Panc1 (cell line): ENCODE data around the gene REV3L. TPM values are rescaled to one million over a fixed set of nuclear protein-coding genes. Genes with fewer than 3 reads are reported as not detected.

Experiments used
- ATAC-seq: fragments of 200-7000 bp; cut with Tn5 transposase; 2 replicates; pipeline ENCODE4 v1.9.1; 2020; ENCODE audit warnings: mild to moderate bottlenecking, moderate library complexity
- BruUV-seq: library from RNA; stranded (reverse); fragments of 400-500 nt; replicated peaks from 2 replicates; lab custom pipeline; 2021; lab: Mats Ljungman, UMichigan
- CTCF ChIA-PET: fragments of 300-600 bp; sonication (Branson Sonifier 250); formaldehyde crosslinking; loops from one replicate; lab custom pipeline; 2022; ENCODE audit warnings: antibody characterized with exemption; lab: Charles Lee
- POLR2A ChIA-PET: fragments of 300-600 bp; sonication (Branson Sonifier 250); formaldehyde crosslinking; loops from one replicate; lab custom pipeline; 2022; ENCODE audit warnings: antibody characterized with exemption; lab: Charles Lee
- DNase-seq: peaks from one replicate; pipeline ENCODE4 v3.0.0-alpha.2; 2010; ENCODE audit warnings: low read depth, low spot score
- H3K27ac ChIP-seq: 2 replicates; pipeline ENCODE4 v1.5.1; 2011; ENCODE audit warnings: mild to moderate bottlenecking, low read length, inconsistent platforms
- H3K27me3 ChIP-seq: fragments of 200-500 bp; sonication (Bioruptor generic); 2 replicates; pipeline ENCODE4 v1.6.0; 2014; ENCODE audit warnings: low read length, inconsistent platforms; ENCODE audit not compliant: control insufficient read depth, insufficient read depth
- H3K36me3 ChIP-seq: fragments of 200-500 bp; sonication (Bioruptor generic); 2 replicates; pipeline ENCODE4 v1.5.1; 2014; ENCODE audit warnings: inconsistent platforms, mild to moderate bottlenecking, low read length, moderate library complexity; ENCODE audit not compliant: control insufficient read depth, insufficient read depth
- H3K4me1 ChIP-seq: 2 replicates; pipeline ENCODE4 v1.5.1; 2011; ENCODE audit warnings: inconsistent platforms, mild to moderate bottlenecking, low read length, moderate library complexity; ENCODE audit not compliant: control insufficient read depth, insufficient read depth
- H3K4me3 ChIP-seq, 2 experiments: 2 replicates each; pipeline ENCODE4 v1.5.1; 2011 to 2012; ENCODE audit warnings: low read depth in 2 of 2, low read length in 2 of 2, mild to moderate bottlenecking in 2 of 2, inconsistent platforms in 1 of 2, moderate library complexity in 1 of 2
- H3K9me3 ChIP-seq: fragments of 200-500 bp; sonication (Bioruptor generic); 2 replicates; pipeline ENCODE4 v1.5.1; 2014; ENCODE audit warnings: low read depth, mild to moderate bottlenecking, inconsistent platforms, low read length, moderate library complexity; ENCODE audit not compliant: control insufficient read depth, insufficient read depth
- CTCF ChIP-seq: fragments of 450-650 bp; IDR thresholded peaks from 2 replicates; pipeline ENCODE4 v1.5.1; 2017; ENCODE audit warnings: mild to moderate bottlenecking
- POLR2AphosphoS5 ChIP-seq: IDR thresholded peaks from 2 replicates; pipeline ENCODE4 v1.6.1; 2012; ENCODE audit warnings: mild to moderate bottlenecking, low read depth, low read length, moderate library complexity
- REST ChIP-seq, 2 experiments: IDR thresholded peaks; 2 replicates each; pipeline ENCODE4 v1.6.1; 2011 to 2012; ENCODE audit warnings: low read depth in 2 of 2, control low read depth in 1 of 2, low read length in 1 of 2, mild to moderate bottlenecking in 1 of 2, moderate library complexity in 1 of 2; ENCODE audit not compliant: insufficient read depth in 1 of 2
- SIN3A ChIP-seq: IDR thresholded peaks from 2 replicates; pipeline ENCODE4 v1.6.1; 2012; ENCODE audit warnings: low read depth, mild to moderate bottlenecking, low read length, moderate library complexity, borderline replicate concordance; ENCODE audit not compliant: insufficient read depth
- TCF7L2 ChIP-seq: IDR thresholded peaks from 2 replicates; pipeline ENCODE4 v1.6.1; 2011; ENCODE audit warnings: mild to moderate bottlenecking, low read depth, low read length, inconsistent platforms
- in situ Hi-C: cut with HindIII; loops from 2 replicates; pipeline ENCODE4 v1.10.0; 2016; ENCODE audit warnings: low sequenced_read_pairs, low pct_unique_long_range_greater_than_20kb
- intact Hi-C: fragments of 100-400 bp; cut with micrococcal nuclease; formaldehyde crosslinking; loops from one replicate; pipeline ENCODE4 v1.10.0; 2022; ENCODE audit not compliant: unreplicated experiment
- total RNA-seq: library from RNA; stranded (reverse); gene quantifications from one replicate; pipeline ENCODE4 v1.2.1, GENCODE V29; 2021; ENCODE audit not compliant: unreplicated experiment

Gene REV3L
- total RNA-seq, 1 experiment from 2014 or later, result 44.8 TPM

GRCh38 chr6:111399626-111400025, 83.4 kb downstream of the REV3L start:
- no peak for DNase-seq
- Histone ChIP-seq H3K4me1 (no peaks in the 10 kb centered on the region), H3K4me3 (no peak overlapping the region), H3K9me3 (no peaks in the 10 kb centered on the region), H3K27me3 (no peaks in the 10 kb centered on the region), H3K36me3 (0 out of 2 replicates have a peak, but pooled peaks cover 2% of the 10 kb centered on the region), H3K27ac (no peak overlapping the region)
- in situ Hi-C loops, result no loop called here
- ChIA-PET POLR2A (no interaction called here), CTCF (no interaction called here)
- BruUV-seq, result no TSS peak
- intact Hi-C loops, result loop anchor here (10.0 kb wide), 1 partner anchor 725 kb away; no protein-coding TSS in a partner anchor
- no peak for TF ChIP-seq TCF7L2
- TF ChIP-seq POLR2AphosphoS5, result no peak
- TF ChIP-seq REST (IDR thresholded peaks at IDR 0.05; ENCODE audit: insufficient read depth in 1 of 2, low read depth in 2 of 2, low read length in 1 of 2), result no peak
- no peak for TF ChIP-seq SIN3A
- TF ChIP-seq CTCF, result no peak
- no peak for ATAC-seq

GRCh38 chr6:111388681-111389080, 94.3 kb downstream of the REV3L start:
- CTCF ChIA-PET, result no interaction called here
- BruUV-seq, result TSS peak; percentile 9
- in situ Hi-C loops (no loop called here), intact Hi-C loops (no loop called here)
- DNase-seq (no peak), ATAC-seq (no peak)
- Histone ChIP-seq H3K9me3 (no peaks in the 10 kb centered on the region), H3K27ac (no peak overlapping the region), H3K4me1 (no peaks in the 10 kb centered on the region), H3K4me3 (no peak overlapping the region), H3K27me3 (no peaks in the 10 kb centered on the region), H3K36me3 (peaks cover 47% of the 10 kb centered on the region)
- POLR2A ChIA-PET, result interaction anchor here (0.8 kb wide), 1 partner anchor 69 kb away, joined by 8 read pairs; no protein-coding TSS in a partner anchor
- no peak for TF ChIP-seq TCF7L2
- TF ChIP-seq POLR2AphosphoS5, result no peak
- TF ChIP-seq REST (IDR thresholded peaks at IDR 0.05; ENCODE audit: insufficient read depth in 1 of 2, low read depth in 2 of 2, low read length in 1 of 2), result no peak
- TF ChIP-seq CTCF, result no peak
- TF ChIP-seq SIN3A, result no peak
